Ureter (tissue), 1 donor: ENCODE data around the gene MSS51. TPM values are rescaled to one million over a fixed set of nuclear protein-coding genes. Genes with fewer than 3 reads are reported as not detected.

ENCODE experiments used
- total RNA-seq: library from RNA; stranded (reverse); gene quantifications from one replicate; pipeline ENCODE4 v1.2.4, GENCODE V29; 2023
- donor health status: DM: yes; HTN: yes; CAD: no.

MSS51 gene
- total RNA-seq, 1 donor from 2014 or later: 3.0 TPM

Other genes starting within 250 kb of the MSS51 start
- gene DNAJC9, start 186.3 kb downstream of the MSS51 start, total RNA-seq: 17.2 TPM
- 84.2 TPM for gene MRPS16, start 180.9 kb downstream of the MSS51 start, total RNA-seq
- gene CFAP70, start 74.7 kb downstream of the MSS51 start, total RNA-seq: 6.3 TPM
- 144 TPM for gene ANXA7, start 19.5 kb downstream of the MSS51 start, total RNA-seq
- 47.1 TPM for gene PPP3CB, start 62.5 kb upstream of the MSS51 start, total RNA-seq
- 124 TPM for gene USP54, start 157.8 kb upstream of the MSS51 start, total RNA-seq
- 0.91 TPM for gene MYOZ1, start 207.9 kb upstream of the MSS51 start, total RNA-seq
- gene SYNPO2L, start 222.5 kb upstream of the MSS51 start, total RNA-seq: 0.29 TPM